PFSK-1 (cell line): ENCODE results near the gene RETREG1.

Experiments
- FOXP2 ChIP-seq: optimal IDR thresholded peaks from 2 replicates; pipeline ENCODE3; 2011; ENCODE audit warnings: borderline replicate concordance, control low read depth, inconsistent platforms; ENCODE audit not compliant: insufficient read depth; ENCODE audit errors: extremely low read length, extremely low read depth
- POLR2AphosphoS5 ChIP-seq: IDR thresholded peaks from 2 replicates; pipeline ENCODE4 v1.6.1; 2012; ENCODE audit warnings: low read depth, mild to moderate bottlenecking, control low read depth, low read length, moderate library complexity
- SIN3A ChIP-seq: IDR thresholded peaks from 2 replicates; pipeline ENCODE4 v1.6.1; 2012; ENCODE audit warnings: mild to moderate bottlenecking, low read length, moderate library complexity, borderline replicate concordance; ENCODE audit not compliant: insufficient read depth
- TAF1 ChIP-seq: IDR thresholded peaks from 2 replicates; pipeline ENCODE4 v1.6.1; 2012; ENCODE audit warnings: low read length, control low read depth, borderline replicate concordance; ENCODE audit not compliant: insufficient read depth
- TF ChIP-seq, protein P1 (sequence below), 2 experiments: IDR thresholded peaks; 2 replicates each; pipeline versions ENCODE4 v1.6.1 to v1.8.0; 2011 to 2012; ENCODE audit warnings: low read depth in 2 of 2, low read length in 2 of 2, control low read depth in 1 of 2, inconsistent platforms in 1 of 2, mild to moderate bottlenecking in 1 of 2, moderate library complexity in 1 of 2; ENCODE audit not compliant: insufficient read depth in 1 of 2

Gene RETREG1

GRCh38 chr5:16427587-16427986 lies 189.2 kb downstream of the RETREG1 start:
- TF ChIP-seq SIN3A: no peak
- no peak for TF ChIP-seq TAF1
- no peak for TF ChIP-seq POLR2AphosphoS5
- TF ChIP-seq, protein P1, sequence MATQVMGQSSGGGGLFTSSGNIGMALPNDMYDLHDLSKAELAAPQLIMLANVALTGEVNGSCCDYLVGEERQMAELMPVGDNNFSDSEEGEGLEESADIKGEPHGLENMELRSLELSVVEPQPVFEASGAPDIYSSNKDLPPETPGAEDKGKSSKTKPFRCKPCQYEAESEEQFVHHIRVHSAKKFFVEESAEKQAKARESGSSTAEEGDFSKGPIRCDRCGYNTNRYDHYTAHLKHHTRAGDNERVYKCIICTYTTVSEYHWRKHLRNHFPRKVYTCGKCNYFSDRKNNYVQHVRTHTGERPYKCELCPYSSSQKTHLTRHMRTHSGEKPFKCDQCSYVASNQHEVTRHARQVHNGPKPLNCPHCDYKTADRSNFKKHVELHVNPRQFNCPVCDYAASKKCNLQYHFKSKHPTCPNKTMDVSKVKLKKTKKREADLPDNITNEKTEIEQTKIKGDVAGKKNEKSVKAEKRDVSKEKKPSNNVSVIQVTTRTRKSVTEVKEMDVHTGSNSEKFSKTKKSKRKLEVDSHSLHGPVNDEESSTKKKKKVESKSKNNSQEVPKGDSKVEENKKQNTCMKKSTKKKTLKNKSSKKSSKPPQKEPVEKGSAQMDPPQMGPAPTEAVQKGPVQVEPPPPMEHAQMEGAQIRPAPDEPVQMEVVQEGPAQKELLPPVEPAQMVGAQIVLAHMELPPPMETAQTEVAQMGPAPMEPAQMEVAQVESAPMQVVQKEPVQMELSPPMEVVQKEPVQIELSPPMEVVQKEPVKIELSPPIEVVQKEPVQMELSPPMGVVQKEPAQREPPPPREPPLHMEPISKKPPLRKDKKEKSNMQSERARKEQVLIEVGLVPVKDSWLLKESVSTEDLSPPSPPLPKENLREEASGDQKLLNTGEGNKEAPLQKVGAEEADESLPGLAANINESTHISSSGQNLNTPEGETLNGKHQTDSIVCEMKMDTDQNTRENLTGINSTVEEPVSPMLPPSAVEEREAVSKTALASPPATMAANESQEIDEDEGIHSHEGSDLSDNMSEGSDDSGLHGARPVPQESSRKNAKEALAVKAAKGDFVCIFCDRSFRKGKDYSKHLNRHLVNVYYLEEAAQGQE (IDR thresholded peaks at IDR 0.05; ENCODE audit: insufficient read depth in 1 of 2, low read depth in 2 of 2, low read length in 2 of 2): no peak
- TF ChIP-seq FOXP2: no peak
